Hippocampal formation (tissue), 2 donors: ENCODE data around the gene ATXN1.

Experiments used
- DNase-seq, 2 donors: peaks; one replicate each; lab custom pipeline; 2025; lab: John Stamatoyannopoulos, UW

ATXN1 gene

DNA sequence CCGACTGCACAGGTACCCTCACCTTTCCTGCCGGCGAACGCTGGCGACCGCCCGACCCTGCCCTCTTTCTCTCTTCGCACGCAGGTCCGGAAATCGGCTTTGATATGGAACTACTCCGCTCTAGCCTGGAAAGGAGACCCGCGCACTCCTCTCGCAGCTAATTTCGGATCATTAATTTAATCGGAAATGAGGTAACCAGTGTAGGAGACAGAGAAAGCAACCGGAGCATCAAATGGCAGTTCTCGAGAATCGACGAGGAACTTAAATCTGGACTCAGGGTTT lies 949 bp upstream of the ATXN1 start:
- no peak for DNase-seq

DNA sequence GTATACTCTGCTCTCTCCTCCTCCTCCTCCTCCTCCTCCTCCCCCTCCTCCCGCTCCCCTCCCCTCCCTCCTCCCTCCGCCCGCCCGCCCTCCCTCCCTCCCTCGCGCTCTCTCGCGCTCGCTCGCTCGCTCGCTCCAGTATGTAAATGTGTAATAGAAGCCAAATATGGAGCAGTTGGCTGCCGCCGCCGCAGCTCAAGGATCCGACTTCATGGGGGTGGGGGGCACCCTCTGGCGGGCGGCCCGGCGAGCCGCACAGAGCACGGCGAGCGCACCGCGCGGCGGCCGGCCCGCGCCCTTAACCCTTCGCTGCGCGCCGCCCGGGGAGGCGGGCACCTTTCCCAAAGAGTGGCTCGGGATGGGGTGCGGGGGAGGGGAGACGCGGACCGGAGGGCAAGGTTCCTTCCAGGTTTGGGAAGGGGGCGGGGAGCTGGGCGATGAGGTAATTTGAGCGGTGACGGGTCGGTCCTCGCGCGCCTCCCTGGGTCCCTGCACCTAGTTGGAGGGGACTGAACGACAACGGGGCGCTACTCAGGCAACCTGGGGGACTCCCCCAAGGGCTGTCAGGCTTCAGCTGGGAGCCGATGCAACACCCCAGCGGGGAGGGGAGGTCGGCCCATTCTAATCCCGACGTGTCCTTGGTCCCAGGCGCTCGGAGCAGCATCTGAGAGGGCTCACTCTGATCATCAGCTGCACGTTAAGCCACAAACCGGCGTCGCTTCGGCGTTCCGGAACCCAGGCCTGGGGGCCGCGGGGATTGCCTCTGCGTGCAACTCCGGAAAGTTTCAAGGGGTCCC lies 409 bp upstream of the ATXN1 start:
- peak; percentile 78 to 82 for DNase-seq

DNA sequence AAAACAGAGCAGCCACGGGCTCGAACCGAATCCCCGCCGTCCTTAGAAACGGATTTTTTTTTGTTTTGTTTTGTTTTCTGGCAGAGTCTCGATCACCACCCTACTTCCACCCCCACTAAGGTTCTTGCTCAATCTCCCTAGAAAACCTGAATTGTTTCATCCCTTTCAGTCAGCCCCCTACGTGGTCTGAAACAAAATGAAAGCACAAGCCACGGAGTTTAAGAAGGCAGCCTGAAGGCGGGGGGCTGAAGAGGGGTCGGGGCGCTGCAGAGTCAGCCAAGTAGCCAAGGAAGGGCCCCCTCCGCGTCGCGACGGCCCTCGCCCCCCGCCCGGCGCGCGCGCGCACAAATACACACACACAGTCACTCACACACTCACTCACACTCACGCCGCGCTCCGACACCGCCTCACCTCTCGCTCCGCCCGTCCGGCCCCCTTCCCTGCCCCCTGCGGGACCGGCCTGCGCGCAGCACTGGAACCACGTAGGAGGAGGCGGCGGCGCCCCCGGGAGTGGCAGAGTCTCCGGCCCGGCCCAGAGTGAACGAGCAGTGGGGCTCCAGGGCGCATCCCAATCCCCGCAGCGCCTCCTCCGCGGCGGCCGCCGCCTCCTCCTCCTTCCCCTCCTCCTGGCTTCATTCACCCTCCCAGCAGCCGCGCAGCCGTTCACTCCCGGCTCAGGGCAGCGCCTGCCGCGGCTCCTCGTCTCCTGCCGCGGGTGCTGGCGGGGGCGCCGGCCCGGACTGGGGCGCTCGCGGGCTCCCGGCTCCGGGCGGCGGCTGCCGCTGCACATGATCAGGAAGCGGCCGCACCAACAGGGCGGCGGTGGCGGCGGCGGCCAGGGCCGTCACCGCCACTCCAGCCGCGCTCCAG lies 1.4 kb downstream of the ATXN1 start:
- DNase-seq, result peak; percentile 78 to 83

- peak; percentile 19 to 69 for DNase-seq
These were observed 2.0 kb downstream of the ATXN1 start for GRCh38 chr6:16759181-16759645.

GRCh38 chr6:16758163-16758975 lies 2.9 kb downstream of the ATXN1 start:
- DNase-seq, result peak; percentile 26 to 37

GRCh38 chr6:16757332-16757731 lies 3.9 kb downstream of the ATXN1 start:
- no peak for DNase-seq

DNA sequence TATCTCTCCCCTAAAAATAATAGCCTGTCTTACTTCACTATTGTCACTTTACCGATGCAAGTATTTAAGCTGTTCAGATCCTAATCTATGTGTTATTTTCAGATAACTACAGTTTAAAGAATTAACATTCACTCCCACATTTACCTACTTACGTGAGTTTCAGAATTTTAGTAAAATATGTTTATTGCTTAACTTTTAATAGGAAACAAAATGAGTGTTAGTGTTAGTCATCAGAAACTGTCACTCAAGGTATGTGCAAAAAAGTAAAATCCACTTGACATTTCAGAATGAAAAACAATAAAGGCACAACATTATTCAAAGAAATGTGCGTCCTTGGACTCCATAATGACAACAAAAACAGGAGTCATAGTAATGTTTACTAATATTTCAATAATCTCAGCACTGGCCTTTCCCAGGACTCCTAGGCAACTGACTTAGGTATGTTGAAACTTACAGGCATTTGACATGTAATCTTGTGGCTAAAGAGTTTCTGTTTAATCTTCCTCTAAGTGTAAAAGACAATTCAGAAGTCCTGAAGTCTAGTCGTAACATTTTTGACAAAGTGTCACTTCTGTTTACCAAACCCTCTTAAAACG lies 4.5 kb downstream of the ATXN1 start:
- DNase-seq, result no peak

GRCh38 chr6:16755544-16755943 lies 5.7 kb downstream of the ATXN1 start:
- DNase-seq, result no peak

GRCh38 chr6:16754876-16755275 lies 6.4 kb downstream of the ATXN1 start:
- no peak for DNase-seq

GRCh38 chr6:16754274-16754673 lies 7.0 kb downstream of the ATXN1 start:
- no peak for DNase-seq

DNA sequence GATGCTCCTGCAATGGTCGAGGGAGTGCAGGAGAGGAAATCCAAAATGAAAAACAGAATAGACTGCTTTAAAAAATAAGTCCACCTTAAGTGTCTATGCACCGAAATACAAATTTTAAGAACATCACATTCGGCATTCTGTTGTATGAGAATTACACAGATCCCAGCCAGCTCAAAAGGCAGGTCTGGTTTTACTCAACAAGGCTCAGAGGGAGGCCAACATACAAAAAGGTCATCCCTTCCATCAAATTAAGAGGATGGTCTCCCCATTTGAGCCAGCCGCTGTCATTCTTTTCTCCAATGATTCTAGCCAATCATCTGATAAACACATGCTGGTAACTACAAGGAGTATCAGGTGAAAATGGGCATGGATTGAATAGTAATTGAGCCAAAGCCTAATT lies 7.9 kb downstream of the ATXN1 start:
- DNase-seq, result no peak

DNA sequence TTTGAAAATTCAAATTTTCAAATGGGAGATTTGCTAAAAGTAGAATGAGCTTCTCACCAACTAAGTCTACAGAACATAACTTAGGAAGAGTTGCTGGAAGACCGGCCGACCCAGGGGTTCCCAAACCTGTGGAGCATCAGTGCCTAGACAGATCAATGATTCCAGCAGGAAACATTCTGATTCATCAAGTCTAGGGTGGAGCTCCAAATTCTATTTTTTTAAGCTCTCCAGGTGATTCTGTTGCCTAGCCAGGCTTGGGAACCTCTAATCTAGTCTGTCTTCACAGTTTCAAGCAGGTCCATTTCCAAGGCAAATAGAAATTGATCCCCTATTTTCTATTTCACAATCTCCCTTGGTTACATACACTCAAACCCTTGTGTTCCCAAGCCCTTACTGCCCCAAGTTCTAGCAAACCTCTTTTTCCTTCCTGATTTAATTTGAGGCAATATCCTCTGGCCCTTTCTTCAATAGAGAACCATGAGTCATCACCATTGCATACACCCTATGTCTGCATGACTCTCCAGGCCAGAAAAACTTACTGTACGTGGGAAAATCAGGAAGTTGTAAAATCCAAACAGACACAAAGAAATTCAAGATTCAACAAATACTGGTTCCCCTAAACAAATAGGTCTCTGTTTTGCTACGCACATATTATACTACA lies 8.9 kb downstream of the ATXN1 start:
- DNase-seq, result no peak

- DNase-seq, result no peak
These were observed 9.9 kb downstream of the ATXN1 start for GRCh38 chr6:16751251-16751946.

DNA sequence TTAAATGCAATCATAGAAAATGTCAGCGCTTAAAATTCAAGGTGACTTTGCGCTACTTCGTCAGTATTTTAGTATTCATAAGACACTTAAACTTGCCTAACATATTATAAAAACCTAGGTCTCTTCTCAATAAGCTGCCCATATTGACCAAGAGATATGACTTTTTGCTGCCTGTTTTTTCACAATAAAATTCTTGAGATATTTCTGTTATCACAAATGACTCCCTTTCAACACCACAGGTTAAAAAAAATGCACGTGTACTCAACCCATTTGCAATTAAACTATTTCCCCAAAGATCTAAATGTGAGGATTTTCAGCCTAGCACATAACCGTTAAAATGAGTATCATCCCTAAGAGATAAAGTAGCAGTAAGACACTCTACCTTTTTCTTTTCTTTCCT lies 10.7 kb downstream of the ATXN1 start:
- DNase-seq, result no peak

GRCh38 chr6:16749516-16750485 lies 11.5 kb downstream of the ATXN1 start:
- no peak for DNase-seq

DNA sequence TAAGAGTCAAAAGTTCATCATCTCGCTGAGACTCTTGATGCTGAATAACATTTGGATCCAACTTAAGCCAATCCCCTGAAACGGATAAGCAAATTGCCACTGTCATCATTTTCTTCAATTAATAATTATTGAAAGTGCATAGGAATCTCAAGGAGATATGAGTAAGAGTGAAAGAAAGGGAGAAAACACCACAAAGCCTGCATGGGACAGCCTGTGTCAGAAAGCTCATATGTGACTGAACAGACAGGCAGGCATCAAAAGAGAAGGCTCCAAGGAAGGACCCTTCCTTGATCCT lies 13.3 kb downstream of the ATXN1 start:
- no peak for DNase-seq

- DNase-seq, result no peak
These were observed 13.8 kb downstream of the ATXN1 start for GRCh38 chr6:16747232-16748024.

DNA sequence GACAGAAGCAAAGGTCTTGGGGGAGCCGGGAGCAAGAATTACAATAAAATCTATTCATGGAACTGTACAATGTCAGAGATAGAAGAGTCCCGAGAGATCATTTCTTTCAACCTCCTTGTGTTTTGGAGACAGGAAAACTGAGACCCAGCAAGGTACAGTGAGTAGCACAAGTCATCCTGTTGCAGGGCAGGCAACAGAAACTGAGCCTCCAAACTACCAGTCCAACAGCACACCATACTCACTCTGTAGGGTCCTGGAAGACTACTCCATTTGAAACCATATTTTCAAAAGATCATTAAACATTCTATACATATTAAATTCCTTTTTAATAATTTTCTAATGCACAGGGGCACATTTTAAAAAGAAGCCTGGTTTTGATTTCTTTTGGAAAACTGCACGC lies 14.4 kb downstream of the ATXN1 start:
- DNase-seq, result no peak

DNA sequence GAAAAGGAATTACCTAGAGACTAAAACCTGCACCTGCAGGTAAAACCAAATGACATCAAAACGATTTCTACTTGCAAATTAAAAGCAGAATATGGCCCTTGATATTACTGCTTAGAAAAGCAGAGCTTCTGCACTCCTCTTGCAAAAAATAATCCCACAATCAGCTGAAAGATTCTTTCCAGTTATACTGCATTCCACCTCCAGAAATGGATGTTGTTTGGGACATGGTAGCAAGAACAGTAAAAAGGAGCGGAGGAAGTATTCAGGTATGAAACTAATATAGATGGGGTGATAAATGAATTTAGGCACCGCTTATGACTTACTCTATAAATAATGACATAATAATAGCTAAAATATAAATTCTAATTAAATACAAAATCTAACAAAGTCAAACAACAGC lies 14.9 kb downstream of the ATXN1 start:
- DNase-seq, result no peak
